SK-N-SH treated with all-trans-retinoic acid at 6 μM for 48 hours (cell line): ENCODE measurements around the gene ZKSCAN8.

Source experiments
- ARNTL ChIP-seq: fragments of 450-650 bp; formaldehyde crosslinking; IDR thresholded peaks from 2 replicates; pipeline ENCODE4 v1.5.0; 2020; ENCODE audit warnings: low read depth, mild to moderate bottlenecking, moderate library complexity, borderline replicate concordance
- PATZ1 ChIP-seq: fragments of 250-450 bp; sonication (Bioruptor Pico); IDR thresholded peaks from 2 replicates; pipeline ENCODE4 v1.8.0; 2020; ENCODE audit warnings: mild to moderate bottlenecking, moderate library complexity, borderline replicate concordance
- RARB ChIP-seq: fragments of 250-450 bp; sonication (Bioruptor Pico); IDR thresholded peaks from 2 replicates; pipeline ENCODE4 v1.8.0; 2021; ENCODE audit warnings: mild to moderate bottlenecking, moderate library complexity
- ZFP3 ChIP-seq: fragments of 250-450 bp; sonication (Bioruptor Pico); IDR thresholded peaks from 2 replicates; pipeline ENCODE4 v1.5.0; 2020; ENCODE audit warnings: mild to moderate bottlenecking, moderate library complexity
- ZNF8 ChIP-seq: fragments of 450-650 bp; formaldehyde crosslinking; IDR thresholded peaks from 2 replicates; pipeline ENCODE4 v1.5.0; 2020; ENCODE audit warnings: mild to moderate bottlenecking, moderate library complexity

DNA sequence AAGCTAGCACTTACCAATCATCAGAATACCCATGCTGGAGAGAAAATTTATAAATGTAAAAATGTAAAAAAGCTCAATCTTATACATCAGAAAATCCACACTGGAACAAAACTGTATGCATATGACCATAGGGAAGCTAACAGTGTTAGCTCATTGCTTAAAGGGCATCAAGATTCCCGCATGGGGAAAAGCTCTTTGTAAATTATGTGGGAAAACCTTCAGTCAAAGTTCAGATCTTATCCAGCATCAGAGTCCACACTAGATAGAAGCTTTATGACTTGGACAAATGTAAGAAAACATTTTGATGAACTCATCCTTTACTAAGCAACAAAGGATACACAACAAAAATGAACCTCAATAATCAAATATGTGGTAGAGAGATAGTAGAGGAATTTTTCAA lies 34.7 kb downstream of the ZKSCAN8 start:
- TF ChIP-seq RARB (no peak), ZFP3 (CRISPR knock-in tag) (no peak), ZNF8 (CRISPR knock-in tag) (no peak), ARNTL (CRISPR knock-in tag) (no peak), PATZ1 (CRISPR knock-in tag) (no peak)
